Stimulated activated CD4-positive, alpha-beta T cell treated with anti-CD3 and anti-CD28 coated beads, Interleukin-12 subunit alpha, Interleukin-12 subunit beta, amount 100 ng/mL, for 24 hours (primary cell): Measurements from ENCODE around the gene GPR161.

Source experiments
- DNase-seq, 2 experiments: peaks; one replicate each; pipeline ENCODE4 v3.0.0-alpha.2; 2020; ENCODE audit warnings: low read depth in 2 of 2

GPR161 gene

DNA sequence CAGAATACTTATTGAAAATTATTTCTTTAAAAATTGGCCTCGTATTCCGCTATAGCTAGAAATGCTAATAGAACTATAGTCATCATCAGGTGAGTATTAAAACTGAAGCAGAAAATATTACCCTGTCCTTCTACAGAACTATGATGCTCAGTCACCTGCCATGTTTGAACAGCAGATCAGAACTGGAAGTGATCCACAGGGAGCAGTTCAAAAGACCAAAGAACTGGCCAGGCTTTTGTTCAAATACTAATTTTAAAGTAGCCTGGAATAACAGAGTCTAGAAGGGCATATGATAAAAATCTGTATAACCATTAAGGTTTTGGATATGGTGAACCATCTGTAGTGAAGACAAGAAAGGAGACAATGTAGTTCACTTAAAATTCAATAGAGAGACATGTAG is 94.4 kb downstream of the GPR161 start:
- DNase-seq = no peak

DNA sequence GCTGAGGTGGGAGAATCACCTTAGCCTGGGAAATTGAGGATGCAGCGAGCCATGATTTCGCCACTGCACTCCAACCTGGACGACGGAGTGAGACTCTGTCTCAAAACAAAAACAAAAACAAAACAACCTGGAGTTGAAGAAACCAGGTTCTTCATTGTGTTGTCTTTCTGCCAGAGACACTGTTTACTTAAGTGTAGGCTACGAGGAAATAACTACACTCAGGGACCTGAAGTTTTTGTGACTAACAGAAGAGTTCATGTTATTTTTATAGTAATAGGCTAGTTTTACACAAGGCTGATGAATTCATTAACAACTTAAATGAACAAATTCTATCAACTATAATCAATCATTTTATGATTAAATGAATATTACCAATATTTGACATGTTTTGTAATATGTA is 101.4 kb downstream of the GPR161 start:
- no peak for DNase-seq

DNA sequence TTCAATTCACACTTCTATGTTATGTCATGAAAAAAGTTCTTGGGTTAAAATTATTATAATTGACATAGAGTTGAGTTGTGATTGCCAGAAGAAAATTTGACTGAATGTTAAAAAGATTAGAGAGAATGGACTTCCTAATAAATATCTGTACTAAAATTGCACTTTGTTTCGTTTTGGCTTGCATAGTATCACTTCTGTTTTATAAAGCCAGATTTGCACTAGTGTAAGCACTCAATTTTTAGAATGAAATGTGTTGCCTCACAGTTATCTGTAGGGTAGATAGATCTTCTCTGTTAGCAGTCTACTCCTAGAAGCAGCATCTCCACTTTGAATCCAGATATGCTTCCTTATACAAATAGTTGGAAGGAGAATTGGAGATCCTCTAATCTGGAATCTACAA is 104.7 kb downstream of the GPR161 start:
- no peak for DNase-seq

DNA sequence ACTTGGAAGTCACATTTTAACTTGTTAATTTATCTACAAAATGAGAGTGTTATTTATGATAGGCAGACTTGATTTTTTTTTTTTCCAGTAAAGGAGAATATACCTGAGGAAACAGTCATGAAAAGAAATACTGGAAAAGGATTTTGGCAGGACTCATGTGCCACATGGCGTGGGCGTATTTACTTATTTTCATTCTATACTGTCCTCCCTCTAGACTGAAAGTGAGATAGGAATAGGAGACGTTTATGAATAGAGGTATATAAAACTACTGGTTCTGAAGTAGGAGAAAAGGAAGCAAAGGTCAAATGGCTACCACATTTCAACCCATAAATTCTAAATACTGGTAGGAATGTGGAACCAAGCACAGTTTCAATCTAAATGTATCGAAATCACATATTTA is 105.1 kb downstream of the GPR161 start:
- DNase-seq = no peak

DNA sequence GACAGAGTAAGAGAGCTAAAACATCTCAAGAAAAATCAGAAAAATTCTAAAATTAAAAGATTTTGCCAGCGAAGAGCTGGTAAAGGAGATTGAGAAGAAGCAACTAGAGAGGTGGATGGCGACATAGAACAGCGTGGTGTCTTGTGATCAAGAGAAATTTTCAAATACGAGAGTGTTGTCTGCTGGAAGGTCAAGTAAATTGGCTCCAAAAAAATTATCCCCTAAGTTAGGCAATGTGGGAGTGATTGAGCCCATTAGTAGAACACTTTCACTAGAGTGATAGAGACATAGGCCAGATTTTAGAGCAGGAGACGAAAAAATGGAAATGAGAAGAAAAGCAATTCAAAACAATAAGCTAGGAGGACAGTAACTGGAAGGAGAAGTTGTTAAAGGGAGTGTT is 105.5 kb downstream of the GPR161 start:
- no peak for DNase-seq
